Bone marrow (tissue), 2 donors: ENCODE measurements around the gene EGLN1.
A peak's percentile ranks its signal among the peaks of the same experiment; 100 is the strongest.

ENCODE experiments used
- DNase-seq, 2 donors: peaks; one replicate each; lab custom pipeline; 2025; lab: John Stamatoyannopoulos, UW

The EGLN1 gene

DNA sequence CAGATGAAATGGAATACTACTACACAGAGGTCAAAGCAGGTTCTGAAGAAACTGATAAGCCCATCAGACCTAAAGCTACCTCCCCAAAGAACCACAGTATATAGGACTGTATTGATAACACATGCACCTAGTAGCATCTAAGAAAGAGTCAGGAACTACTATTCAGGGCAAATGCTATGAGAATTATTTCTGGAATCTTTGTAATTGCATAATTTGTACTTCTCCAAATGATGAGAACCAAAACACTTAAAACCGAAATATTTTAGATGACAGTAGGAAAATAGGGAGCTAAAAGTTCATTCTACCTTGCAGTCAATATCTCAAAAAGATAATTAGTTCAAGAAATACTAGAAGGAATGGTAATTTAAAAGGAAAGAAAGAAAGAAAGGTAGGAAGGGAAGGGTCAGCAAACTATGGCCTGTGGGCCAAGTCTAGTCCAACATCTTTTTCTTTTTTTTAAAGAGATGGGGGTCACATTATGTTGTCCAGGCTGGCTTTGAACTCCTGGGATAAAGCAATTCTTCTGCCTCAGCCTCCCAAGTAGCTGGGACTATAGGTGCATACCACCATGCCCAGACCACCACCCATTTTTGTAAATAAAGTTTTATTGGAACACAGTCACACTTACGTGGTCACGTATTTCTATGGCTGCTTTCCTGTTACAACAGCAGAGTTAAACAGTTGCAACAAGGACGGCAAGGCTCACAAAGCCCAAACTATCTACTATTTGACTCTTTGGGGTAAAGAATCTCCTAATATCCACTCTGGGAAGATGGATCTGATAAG lies 24.0 kb downstream of the EGLN1 start:
- no peak for DNase-seq

DNA sequence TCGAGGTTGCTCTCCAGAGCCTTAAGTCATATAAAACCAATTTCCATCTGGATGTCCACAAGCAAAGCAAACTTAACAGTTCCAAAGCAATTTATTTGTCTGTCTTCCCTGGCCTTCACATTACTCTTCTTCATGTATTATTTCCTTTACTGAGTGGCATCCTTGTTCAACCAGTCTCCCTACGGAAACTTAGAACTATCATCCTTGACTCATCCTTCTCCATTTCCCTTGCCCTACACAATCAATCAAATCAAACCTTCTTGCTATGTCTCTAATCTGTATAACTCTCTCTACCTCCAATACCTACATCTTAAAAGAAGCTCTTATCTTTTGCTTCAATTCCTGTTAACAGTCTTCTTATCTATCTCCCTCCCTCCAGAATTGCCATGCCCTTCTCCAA lies 25.4 kb downstream of the EGLN1 start:
- no peak for DNase-seq

GRCh38 chr1:231395998-231396390 lies 26.1 kb downstream of the EGLN1 start:
- DNase-seq: no peak

GRCh38 chr1:231395076-231395997 lies 26.8 kb downstream of the EGLN1 start:
- peak in 1 of 2 donors; percentile 41 for DNase-seq

GRCh38 chr1:231393668-231394067 lies 28.4 kb downstream of the EGLN1 start:
- DNase-seq: no peak

DNA sequence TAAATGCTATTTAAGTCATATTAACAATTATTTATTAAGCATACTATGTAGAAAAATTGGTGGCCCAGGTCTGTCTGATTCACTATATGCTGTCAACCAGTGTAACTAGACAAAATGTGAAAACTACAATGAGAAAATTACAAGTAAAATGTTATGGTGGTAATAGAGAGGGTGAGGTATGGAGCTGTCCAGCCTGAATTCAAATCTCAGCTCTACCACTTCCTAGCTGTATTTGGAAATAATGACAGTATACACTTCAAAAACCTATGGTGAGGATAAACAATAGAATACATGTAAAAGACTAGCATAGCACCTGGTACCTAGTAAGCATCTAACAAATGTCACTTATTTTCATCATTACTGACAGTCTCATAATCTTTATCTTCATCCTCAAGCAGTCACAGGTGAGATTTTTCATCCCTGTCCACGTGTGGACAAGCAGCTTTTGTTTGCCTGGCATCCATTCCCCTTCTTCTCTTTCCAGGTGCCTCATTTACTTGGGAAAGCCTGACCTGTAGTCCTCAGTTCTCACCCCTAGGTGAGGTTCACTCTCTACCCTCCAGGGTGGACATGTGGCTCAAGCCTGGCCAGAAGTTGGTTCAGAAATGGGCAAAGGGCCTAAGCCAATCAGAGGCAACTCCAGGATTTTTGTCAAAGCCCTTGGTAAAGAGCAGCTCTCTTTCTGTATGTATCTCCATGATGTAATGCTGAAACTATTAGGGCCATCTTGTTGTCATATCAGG lies 29.5 kb downstream of the EGLN1 start:
- DNase-seq: no peak

DNA sequence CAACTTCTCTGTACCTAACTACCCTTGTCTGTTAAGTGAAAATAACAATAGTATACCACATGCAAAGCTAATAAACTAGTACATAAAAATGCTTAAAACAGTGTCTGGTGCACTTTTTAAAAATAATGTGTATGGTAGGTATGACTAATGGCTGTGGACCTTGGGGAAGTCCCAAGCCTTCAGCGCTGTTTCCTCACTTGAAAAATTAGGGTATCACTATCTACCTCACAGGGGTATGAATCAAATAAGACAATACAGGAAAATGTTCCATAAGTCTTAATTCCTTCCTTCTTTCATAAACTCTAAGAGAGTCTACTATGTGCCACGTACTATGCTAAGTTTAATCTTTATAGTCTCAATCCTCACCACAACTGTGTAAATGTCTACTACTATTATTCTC lies 32.0 kb downstream of the EGLN1 start:
- peak in 1 of 2 donors; percentile 31 for DNase-seq

DNA sequence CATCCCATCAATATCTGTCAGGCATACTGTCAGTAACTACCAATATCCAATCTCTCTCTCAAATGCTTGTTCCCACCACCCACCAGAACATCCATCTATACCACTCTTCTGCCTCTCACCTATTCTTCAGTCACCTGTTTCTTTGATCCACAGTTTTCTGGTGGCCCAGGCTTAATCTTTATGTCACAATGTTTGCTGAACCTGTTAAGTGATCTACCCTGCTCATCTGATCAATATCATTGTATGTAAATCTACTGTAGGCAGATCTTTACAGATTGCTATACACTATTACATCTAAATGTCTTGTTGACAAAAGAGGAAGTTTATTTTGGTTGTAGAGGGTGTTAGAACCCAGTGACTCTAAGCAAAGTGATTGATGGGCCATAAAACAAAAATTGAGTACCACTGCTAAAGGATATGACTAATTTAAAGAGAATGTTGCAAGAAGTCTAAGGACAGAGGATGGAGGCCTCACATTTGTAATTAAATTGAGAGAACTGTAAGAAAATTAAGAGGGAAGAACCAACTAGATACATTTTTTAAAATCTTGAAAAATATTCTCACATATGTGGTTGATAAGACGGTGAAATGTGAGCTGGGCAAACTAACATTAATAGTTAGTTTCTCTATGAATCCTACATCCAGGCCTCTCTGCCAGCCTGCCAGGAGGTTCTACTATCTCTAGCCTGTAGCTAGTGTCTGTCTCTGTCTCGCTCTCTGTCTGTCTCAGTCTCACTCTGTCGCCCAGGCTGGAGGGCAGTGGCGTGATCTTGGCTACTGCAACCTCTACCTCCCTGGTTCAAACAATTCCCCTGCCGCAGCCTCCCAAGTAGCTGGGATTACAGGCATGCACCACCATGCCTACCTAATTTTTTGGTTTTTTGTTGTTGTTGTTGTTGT lies 34.1 kb downstream of the EGLN1 start:
- DNase-seq: peak in 1 of 2 donors; percentile 92

DNA sequence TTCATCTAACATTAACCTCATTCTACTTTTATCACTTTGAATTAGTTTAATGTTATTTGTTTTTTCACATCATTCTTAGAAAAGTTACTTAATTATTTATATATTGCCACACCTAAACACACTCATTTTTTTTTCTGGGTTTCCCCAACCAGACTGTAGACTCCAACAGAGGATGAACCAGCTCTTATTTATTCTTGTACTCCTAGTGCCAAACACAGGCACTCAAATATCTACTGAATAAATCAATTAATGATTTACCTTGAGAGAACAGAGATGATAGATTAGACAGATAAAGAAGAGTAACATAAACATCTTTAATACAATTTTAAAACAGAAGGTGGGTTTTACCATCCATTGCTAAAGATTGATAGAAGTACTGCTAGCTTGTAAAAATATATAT lies 35.6 kb downstream of the EGLN1 start:
- DNase-seq: no peak

- DNase-seq: no peak
Measured at GRCh38 chr1:231385416-231385748, 36.7 kb downstream of the EGLN1 start.

- DNase-seq: no peak
Measured at GRCh38 chr1:231384696-231385415, 37.2 kb downstream of the EGLN1 start.

DNA sequence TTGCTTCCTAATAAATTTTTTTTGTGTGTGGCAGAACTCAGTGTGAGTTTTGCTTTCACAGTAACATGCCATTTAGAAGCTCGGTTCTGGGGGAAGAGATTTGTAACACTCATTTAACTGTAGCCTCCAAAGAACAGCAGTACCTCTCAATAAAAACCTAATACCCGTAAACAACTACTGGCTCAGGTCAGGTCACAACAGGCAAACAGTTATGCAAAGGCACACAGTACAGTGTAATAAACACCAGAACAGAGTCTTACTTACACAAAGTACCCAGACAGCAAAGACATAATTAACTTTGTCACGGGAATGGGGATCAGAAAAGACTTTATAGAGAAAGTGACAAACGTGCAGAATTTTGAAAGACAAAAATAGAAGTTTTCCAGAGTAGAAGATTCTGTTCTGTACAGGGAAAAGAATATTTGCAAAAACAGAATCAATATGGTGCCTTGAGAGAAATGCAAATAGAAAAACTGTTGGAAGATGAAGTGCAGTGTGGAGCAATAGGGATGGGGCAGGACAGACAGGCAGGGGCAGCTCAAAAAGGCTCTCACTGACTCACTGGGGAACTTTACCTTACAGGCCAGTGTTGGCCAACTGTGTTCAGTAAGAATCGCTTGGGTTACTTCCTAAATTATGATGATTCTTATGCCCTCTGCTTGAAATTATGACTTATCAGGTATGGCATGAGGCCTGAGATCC lies 38.8 kb downstream of the EGLN1 start:
- DNase-seq: no peak

DNA sequence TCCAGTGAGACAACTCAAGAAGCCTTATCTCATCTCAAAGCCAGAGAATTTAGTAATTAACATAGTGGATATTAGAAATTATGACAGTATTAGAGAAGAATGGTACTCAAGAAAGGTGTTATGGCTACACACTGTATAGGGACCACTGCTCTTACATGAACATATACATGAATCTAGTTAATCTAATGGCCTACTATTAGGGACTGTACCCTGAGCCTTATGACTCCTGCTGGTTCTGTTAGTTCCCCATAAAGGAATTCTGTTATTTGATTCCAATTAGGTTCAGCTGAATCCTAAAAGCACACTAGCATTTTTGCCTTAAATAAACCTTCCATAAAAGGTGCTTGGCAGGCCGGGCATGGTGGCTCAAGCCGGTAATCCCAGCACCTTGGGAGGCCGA lies 39.7 kb downstream of the EGLN1 start:
- no peak for DNase-seq

- DNase-seq: no peak
Measured at GRCh38 chr1:231381729-231382128, 40.4 kb downstream of the EGLN1 start.

- DNase-seq: peak in 1 of 2 donors; percentile 54
Measured at GRCh38 chr1:231376875-231377549, 45.1 kb downstream of the EGLN1 start.

DNA sequence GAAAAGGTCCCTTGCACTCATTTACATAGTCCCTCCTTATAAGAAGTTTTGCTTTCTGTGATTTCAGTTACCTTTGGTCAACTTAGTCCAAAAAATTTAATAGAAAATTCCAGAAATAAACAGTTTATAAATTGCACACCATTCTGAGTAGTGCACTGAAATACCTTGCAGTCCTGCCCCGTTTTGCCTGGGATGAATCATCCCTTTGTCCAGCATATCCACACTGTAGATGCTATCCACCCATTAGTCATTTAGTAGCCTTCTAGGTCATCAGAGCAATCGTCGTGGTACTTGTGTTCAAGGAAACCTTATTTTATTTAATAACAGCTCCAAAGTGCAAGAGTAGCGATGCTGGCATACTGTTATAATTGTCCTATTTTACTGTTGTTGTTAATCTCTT lies 46.0 kb downstream of the EGLN1 start:
- DNase-seq: no peak

GRCh38 chr1:231374394-231374793 lies 47.7 kb downstream of the EGLN1 start:
- no peak for DNase-seq

GRCh38 chr1:231372501-231372900 lies 49.6 kb downstream of the EGLN1 start:
- DNase-seq: no peak

- no peak for DNase-seq
Measured at GRCh38 chr1:231369282-231369681, 52.8 kb downstream of the EGLN1 start.

GRCh38 chr1:231364192-231364591 lies 57.9 kb downstream of the EGLN1 start:
- no peak for DNase-seq
